Osteocyte (in vitro differentiated cells): Measurements from ENCODE around the gene NMS. TPM values are rescaled to one million over a fixed set of nuclear protein-coding genes. Genes with fewer than 3 reads are reported as not detected.

Source experiments
- DNase-seq: peaks from one replicate; pipeline ENCODE4 v3.0.0; 2021; ENCODE audit warnings: mixed read lengths; ENCODE audit not compliant: unreplicated experiment; ENCODE audit errors: extremely low spot score
- H3K27ac Mint-ChIP-seq: one replicate; pipeline ENCODE4 v1.8.0; 2021; ENCODE audit warnings: mild to moderate bottlenecking, mixed read lengths; ENCODE audit not compliant: unreplicated experiment
- H3K27me3 Mint-ChIP-seq: one replicate; pipeline ENCODE4 v1.8.0; 2021; ENCODE audit warnings: mixed read lengths; ENCODE audit not compliant: unreplicated experiment
- H3K36me3 Mint-ChIP-seq: one replicate; pipeline ENCODE4 v1.8.0; 2021; ENCODE audit warnings: mixed read lengths; ENCODE audit not compliant: unreplicated experiment
- H3K4me1 Mint-ChIP-seq: one replicate; pipeline ENCODE4 v1.8.0; 2021; ENCODE audit warnings: mixed read lengths; ENCODE audit not compliant: unreplicated experiment
- H3K4me3 Mint-ChIP-seq: one replicate; pipeline ENCODE4 v1.8.0; 2021; ENCODE audit warnings: mild to moderate bottlenecking, moderate library complexity, mixed read lengths; ENCODE audit not compliant: unreplicated experiment
- H3K9me3 Mint-ChIP-seq: one replicate; pipeline ENCODE4 v1.8.0; 2021; ENCODE audit warnings: mixed read lengths; ENCODE audit not compliant: unreplicated experiment
- total RNA-seq: library from RNA; stranded (reverse); gene quantifications from 2 replicates; pipeline ENCODE4 v1.2.1, GENCODE V29; 2021
- TF ChIP-seq, protein P1 (sequence below): fragments of 200-600 bp; sonication (generic); IDR thresholded peaks from 2 replicates; pipeline ENCODE4 v1.5.0; 2021; ENCODE audit warnings: antibody characterized with exemption, mild to moderate bottlenecking, moderate library complexity

NMS gene
- total RNA-seq, 1 donor from 2014 or later: not detected

DNA sequence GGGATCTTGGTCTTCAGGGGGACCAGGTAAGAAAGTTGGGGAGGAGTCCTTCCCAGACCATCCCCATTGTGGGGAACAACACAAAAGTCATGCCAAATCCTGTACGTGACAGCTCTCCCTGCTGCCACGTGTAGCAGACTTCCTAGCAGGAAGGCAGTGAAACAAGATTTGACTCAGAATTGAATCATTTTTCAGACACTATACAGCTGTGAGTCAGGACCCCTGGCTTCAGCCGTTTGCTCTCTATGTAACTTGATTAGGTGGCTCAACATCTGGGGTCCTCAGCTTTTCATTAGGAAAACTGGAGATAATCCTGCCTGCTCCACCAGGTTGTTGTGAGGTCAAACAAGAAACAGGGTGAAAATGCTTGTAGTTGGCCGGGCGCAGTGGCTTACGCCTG, 59.6 kb downstream of the NMS start:
- no peak for DNase-seq
- H3K4me3 Mint-ChIP-seq: no peak overlapping the region
- H3K36me3 Mint-ChIP-seq: no peaks in the 10 kb centered on the region
- TF ChIP-seq, protein P1, sequence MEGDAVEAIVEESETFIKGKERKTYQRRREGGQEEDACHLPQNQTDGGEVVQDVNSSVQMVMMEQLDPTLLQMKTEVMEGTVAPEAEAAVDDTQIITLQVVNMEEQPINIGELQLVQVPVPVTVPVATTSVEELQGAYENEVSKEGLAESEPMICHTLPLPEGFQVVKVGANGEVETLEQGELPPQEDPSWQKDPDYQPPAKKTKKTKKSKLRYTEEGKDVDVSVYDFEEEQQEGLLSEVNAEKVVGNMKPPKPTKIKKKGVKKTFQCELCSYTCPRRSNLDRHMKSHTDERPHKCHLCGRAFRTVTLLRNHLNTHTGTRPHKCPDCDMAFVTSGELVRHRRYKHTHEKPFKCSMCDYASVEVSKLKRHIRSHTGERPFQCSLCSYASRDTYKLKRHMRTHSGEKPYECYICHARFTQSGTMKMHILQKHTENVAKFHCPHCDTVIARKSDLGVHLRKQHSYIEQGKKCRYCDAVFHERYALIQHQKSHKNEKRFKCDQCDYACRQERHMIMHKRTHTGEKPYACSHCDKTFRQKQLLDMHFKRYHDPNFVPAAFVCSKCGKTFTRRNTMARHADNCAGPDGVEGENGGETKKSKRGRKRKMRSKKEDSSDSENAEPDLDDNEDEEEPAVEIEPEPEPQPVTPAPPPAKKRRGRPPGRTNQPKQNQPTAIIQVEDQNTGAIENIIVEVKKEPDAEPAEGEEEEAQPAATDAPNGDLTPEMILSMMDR: no peak
- no peak overlapping the region for H3K27ac Mint-ChIP-seq
- no peaks in the 10 kb centered on the region for H3K4me1 Mint-ChIP-seq
- peaks cover 10% of the 10 kb centered on the region for H3K27me3 Mint-ChIP-seq
- peaks cover 3% of the 10 kb centered on the region for H3K9me3 Mint-ChIP-seq

Other genes starting within 250 kb of the NMS start
- gene LONRF2, start 148.0 kb upstream of the NMS start, total RNA-seq: 0.26 and 0.32 TPM in 2 replicates
- 14.4 and 17.3 TPM in 2 replicates for gene CHST10, start 52.8 kb upstream of the NMS start, total RNA-seq
- gene PDCL3, start 92.5 kb downstream of the NMS start, total RNA-seq: 20.4 and 22.1 TPM in 2 replicates